NCI-H524 (cell line): ENCODE data around the gene GRID2IP.
A peak's percentile ranks its signal among the peaks of the same experiment; 100 is the strongest.
"Not testable (repeated sequence)": the region's sequence is repeated elsewhere in the genome, so short reads cannot be mapped to it uniquely, and the experiment has no call there.

Experiments
- DNase-seq, 2 experiments: peaks; one replicate each; lab custom pipeline; 2025; lab: John Stamatoyannopoulos, UW

Gene GRID2IP

GRCh38 chr7:6551016-6551511, at the start of gene GRID2IP:
Gene GRID2IP, minus strand, starts transcription at chr7:6551461. Its CDS starts 25 bp downstream, at chr7:6551436.
- DNase-seq = no peak

GRCh38 chr7:6600093-6600492, 48.8 kb upstream of the GRID2IP start:
- DNase-seq = no peak

GRCh38 chr7:6590645-6591110, 39.4 kb upstream of the GRID2IP start:
- DNase-seq = no peak

GRCh38 chr7:6589829-6590644, 38.8 kb upstream of the GRID2IP start, which contains the start of gene INTS15:
Gene INTS15, plus strand, starts transcription at chr7:6590021. Its CDS starts 263 bp downstream, at chr7:6590284.
- DNase-seq = peak; percentile 11 to 66

- DNase-seq = no peak
Observed at GRCh38 chr7:6589151-6589828, 38.0 kb upstream of the GRID2IP start.

- DNase-seq = no peak
Observed at GRCh38 chr7:6588566-6588965, 37.3 kb upstream of the GRID2IP start.

GRCh38 chr7:6585746-6586432, 34.6 kb upstream of the GRID2IP start:
- not testable (repeated sequence) for DNase-seq

GRCh38 chr7:6579446-6579845, 28.2 kb upstream of the GRID2IP start:
- DNase-seq = no peak

GRCh38 chr7:6578114-6579084, 27.1 kb upstream of the GRID2IP start:
- DNase-seq = no peak

GRCh38 chr7:6577369-6578113, 26.3 kb upstream of the GRID2IP start, which contains the start of gene ZDHHC4:
Gene ZDHHC4, plus strand, starts transcription at chr7:6577454. Its CDS starts 3,108 bp downstream, at chr7:6580562.
- DNase-seq = peak; percentile 44 to 85

- DNase-seq = not testable (repeated sequence)
Observed at GRCh38 chr7:6576867-6577368, 25.7 kb upstream of the GRID2IP start.

- no peak for DNase-seq
Observed at GRCh38 chr7:6576024-6576866, 25.0 kb upstream of the GRID2IP start.

GRCh38 chr7:6575281-6576023, 24.2 kb upstream of the GRID2IP start:
- DNase-seq = no peak

- no peak for DNase-seq
Observed at GRCh38 chr7:6571160-6571779, 20.0 kb upstream of the GRID2IP start.

- no peak for DNase-seq
Observed at GRCh38 chr7:6567886-6568285, 16.6 kb upstream of the GRID2IP start.

- no peak for DNase-seq
Observed at GRCh38 chr7:6565655-6566054, 14.4 kb upstream of the GRID2IP start.

GRCh38 chr7:6563936-6564770, 12.9 kb upstream of the GRID2IP start:
- DNase-seq = no peak
